ENCODE data around the gene ITIH6.
"Not testable (repeated sequence)": the region's sequence is repeated elsewhere in the genome, so short reads cannot be mapped to it uniquely, and the experiment has no call there.

Gene ITIH6

GRCh38 chrX:54798137-54798536, at the start of gene ITIH6:
ITIH6 (minus strand) TSS chrX:54798255; CDS start chrX:54798210, 45 bp downstream.
- no peak for DNase-seq

GRCh38 chrX:54847700-54848099, 49.6 kb upstream of the ITIH6 start:
- DNase-seq: not testable (repeated sequence)

GRCh38 chrX:54843050-54843449, 45.0 kb upstream of the ITIH6 start:
- no peak for DNase-seq

GRCh38 chrX:54842607-54843006, 44.6 kb upstream of the ITIH6 start:
- no peak for DNase-seq

- DNase-seq: not testable (repeated sequence)
Measured at GRCh38 chrX:54841184-54841874, 43.3 kb upstream of the ITIH6 start.

GRCh38 chrX:54838583-54838982, 40.5 kb upstream of the ITIH6 start:
- no peak for DNase-seq

GRCh38 chrX:54826598-54826997, 28.5 kb upstream of the ITIH6 start:
- DNase-seq: no peak

- DNase-seq: no peak
Measured at GRCh38 chrX:54825716-54826438, 27.8 kb upstream of the ITIH6 start.

- DNase-seq: no peak
Measured at GRCh38 chrX:54824722-54825121, 26.7 kb upstream of the ITIH6 start.

- DNase-seq: no peak
Measured at GRCh38 chrX:54824195-54824594, 26.1 kb upstream of the ITIH6 start.

- no peak for DNase-seq
Measured at GRCh38 chrX:54821310-54821709, 23.3 kb upstream of the ITIH6 start.

GRCh38 chrX:54820737-54821136, 22.7 kb upstream of the ITIH6 start:
- no peak for DNase-seq

GRCh38 chrX:54819201-54819600, 21.1 kb upstream of the ITIH6 start:
- DNase-seq: no peak

- no peak for DNase-seq
Measured at GRCh38 chrX:54818221-54818620, 20.2 kb upstream of the ITIH6 start.

- no peak for DNase-seq
Measured at GRCh38 chrX:54817220-54817820, 19.3 kb upstream of the ITIH6 start.

- DNase-seq: no peak
Measured at GRCh38 chrX:54812306-54812705, 14.3 kb upstream of the ITIH6 start.

- no peak for DNase-seq
Measured at GRCh38 chrX:54811301-54811885, 13.3 kb upstream of the ITIH6 start.

GRCh38 chrX:54810532-54810931, 12.5 kb upstream of the ITIH6 start:
- no peak for DNase-seq

- DNase-seq: peak; percentile 59 to 78
Measured at GRCh38 chrX:54808605-54809483, 10.8 kb upstream of the ITIH6 start.

GRCh38 chrX:54808109-54808604, 10.1 kb upstream of the ITIH6 start:
- peak in 1 of 2 experiments; percentile 15 for DNase-seq

- no peak for DNase-seq
Measured at GRCh38 chrX:54807524-54808108, 9.6 kb upstream of the ITIH6 start, which contains the start of gene MAGED2. MAGED2 (plus strand) TSS chrX:54807745; CDS start chrX:54809332, 1,587 bp downstream.

- no peak for DNase-seq
Measured at GRCh38 chrX:54799046-54799445, 991 bp upstream of the ITIH6 start.

Measured in SW 1271 (cell line).